GM10248 (cell line): ENCODE results near the gene AGMO.

ENCODE experiments used
- CTCF ChIA-PET: fragments of 300-600 bp; sonication (Branson Sonifier 250); formaldehyde crosslinking; extraction: SDS; loops from one replicate; lab custom pipeline; 2021; ENCODE audit warnings: antibody characterized with exemption; lab: Yijun Ruan, JAX
- POLR2A ChIA-PET: fragments of 350-650 bp; sonication (Branson Sonifier 250); formaldehyde crosslinking; extraction: SDS; loops from one replicate; lab custom pipeline; 2020; ENCODE audit warnings: antibody characterized with exemption; lab: Yijun Ruan, JAX
- DNase-seq: peaks from one replicate; pipeline ENCODE4 v3.0.0; 2012; ENCODE audit errors: extremely low spot score
- TF ChIP-seq, protein P1 (sequence below): IDR thresholded peaks from 2 replicates; pipeline ENCODE4 v1.5.1; 2012; ENCODE audit warnings: mild to moderate bottlenecking, low read depth; ENCODE audit errors: extremely low read depth, missing control alignments, control extremely low read depth

Gene AGMO

DNA sequence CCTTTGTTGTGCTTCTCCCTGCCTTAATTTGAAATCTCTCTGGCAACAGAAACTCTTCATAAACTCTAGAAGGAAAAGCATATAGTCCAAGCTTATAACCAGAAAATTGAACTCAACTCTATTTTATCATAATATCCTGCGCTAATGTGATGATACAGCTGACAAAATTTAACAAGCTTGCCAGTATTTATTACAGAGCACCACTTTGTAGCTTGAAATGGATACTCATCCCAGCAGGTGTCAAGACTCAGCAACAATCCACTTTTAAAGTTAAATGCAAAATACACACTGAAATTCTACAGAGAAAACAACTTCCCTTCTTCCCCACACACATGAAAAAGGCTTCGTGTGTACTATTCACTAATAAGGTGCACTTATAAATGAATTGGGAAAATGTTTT is 228.9 kb downstream of the AGMO start:
- POLR2A ChIA-PET: no interaction called here
- TF ChIP-seq, protein P1, sequence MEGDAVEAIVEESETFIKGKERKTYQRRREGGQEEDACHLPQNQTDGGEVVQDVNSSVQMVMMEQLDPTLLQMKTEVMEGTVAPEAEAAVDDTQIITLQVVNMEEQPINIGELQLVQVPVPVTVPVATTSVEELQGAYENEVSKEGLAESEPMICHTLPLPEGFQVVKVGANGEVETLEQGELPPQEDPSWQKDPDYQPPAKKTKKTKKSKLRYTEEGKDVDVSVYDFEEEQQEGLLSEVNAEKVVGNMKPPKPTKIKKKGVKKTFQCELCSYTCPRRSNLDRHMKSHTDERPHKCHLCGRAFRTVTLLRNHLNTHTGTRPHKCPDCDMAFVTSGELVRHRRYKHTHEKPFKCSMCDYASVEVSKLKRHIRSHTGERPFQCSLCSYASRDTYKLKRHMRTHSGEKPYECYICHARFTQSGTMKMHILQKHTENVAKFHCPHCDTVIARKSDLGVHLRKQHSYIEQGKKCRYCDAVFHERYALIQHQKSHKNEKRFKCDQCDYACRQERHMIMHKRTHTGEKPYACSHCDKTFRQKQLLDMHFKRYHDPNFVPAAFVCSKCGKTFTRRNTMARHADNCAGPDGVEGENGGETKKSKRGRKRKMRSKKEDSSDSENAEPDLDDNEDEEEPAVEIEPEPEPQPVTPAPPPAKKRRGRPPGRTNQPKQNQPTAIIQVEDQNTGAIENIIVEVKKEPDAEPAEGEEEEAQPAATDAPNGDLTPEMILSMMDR: no peak
- CTCF ChIA-PET: interaction anchor here (1.1 kb wide), 1 partner anchor 388 kb away, joined by 4 read pairs; no protein-coding TSS in a partner anchor
- no peak for DNase-seq

GRCh38 chr7:15330943-15331342 is 230.9 kb downstream of the AGMO start:
- DNase-seq: no peak
- ChIA-PET CTCF (no interaction called here), POLR2A (no interaction called here)
- TF ChIP-seq, protein P1: no peak

- POLR2A ChIA-PET: no interaction called here
- DNase-seq: no peak
- TF ChIP-seq, protein P1: no peak
- CTCF ChIA-PET: interaction anchor here (0.9 to 3.9 kb wide), 5 partner anchors 8 to 394 kb away, joined by 3 to 17 read pairs (median 3); no protein-coding TSS in a partner anchor
These were observed 234.8 kb downstream of the AGMO start for GRCh38 chr7:15327001-15327400.

GRCh38 chr7:15326044-15326644 is 235.7 kb downstream of the AGMO start:
- DNase-seq: peak; percentile 2
- TF ChIP-seq, protein P1: no peak
- ChIA-PET CTCF (interaction anchor here (0.9 to 3.9 kb wide), 5 partner anchors 8 to 395 kb away, joined by 3 to 17 read pairs (median 3); no protein-coding TSS in a partner anchor), POLR2A (no interaction called here)

DNA sequence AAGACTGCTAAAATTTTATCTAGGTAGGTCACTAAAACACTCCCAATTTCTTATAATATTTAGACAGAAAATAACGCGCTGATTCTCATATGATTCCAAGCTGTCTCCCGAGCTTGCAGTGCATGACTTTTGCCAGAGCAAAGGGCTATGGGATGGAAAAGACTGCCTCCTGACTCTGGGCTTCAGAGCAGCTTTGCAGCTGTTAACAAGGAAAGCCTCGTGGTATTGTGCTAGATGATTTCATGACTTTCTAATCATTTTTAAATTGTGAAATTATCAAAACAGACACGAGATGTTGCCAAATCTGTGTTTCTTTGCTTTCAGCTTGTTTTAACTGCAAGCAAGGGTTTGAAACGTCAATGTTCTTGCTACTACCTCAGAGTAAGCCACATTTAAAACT is 238.3 kb downstream of the AGMO start:
- POLR2A ChIA-PET: no interaction called here
- TF ChIP-seq, protein P1: no peak
- DNase-seq: no peak
- CTCF ChIA-PET: interaction anchor here (1.4 to 1.7 kb wide), 3 partner anchors 9 to 392 kb away, joined by 3 to 5 read pairs (median 4); no protein-coding TSS in a partner anchor

- ChIA-PET POLR2A (no interaction called here), CTCF (no interaction called here)
- TF ChIP-seq, protein P1: no peak
- no peak for DNase-seq
These were observed 244.6 kb downstream of the AGMO start for GRCh38 chr7:15317215-15317614.
